NCI-H146 (cell line): ENCODE results near the gene EVA1C.

Source experiments
- DNase-seq: peaks from one replicate; lab custom pipeline; 2025; lab: John Stamatoyannopoulos, UW

The EVA1C gene

GRCh38 chr21:32562915-32563314, 150.4 kb downstream of the EVA1C start:
- DNase-seq = no peak
